Heart left ventricle (tissue), 13 donors: ENCODE results near the gene VPREB3.

Experiments used
- CTCF ChIP-seq, 12 donors: fragments of 200-600 bp; sonication (generic) in 4 of 12; IDR thresholded peaks; one replicate each; pipeline versions ENCODE4 v1.5.0 to v1.8.0; 2018 to 2022; ENCODE audit warnings: antibody characterized with exemption in 12 of 12, mild to moderate bottlenecking in 5 of 12
- POLR2A ChIP-seq, 2 donors: fragments of 450-650 bp; IDR thresholded peaks; one replicate each; pipeline ENCODE4 v1.6.1; 2017; ENCODE audit warnings: antibody characterized with exemption in 2 of 2, mild to moderate bottlenecking in 2 of 2, moderate library complexity in 2 of 2
- donor health status: ischemic (EF 13 %, LVEDD 7.1; RV severe dilation, severe dysfunction).
- donor health status: DM: no; HTN: yes; CAD: no.
- donor health status: DM: no; HTN: no; CAD: no.
- donor health status: ischemic (EF 25% LVEDD 6.9; RV normal size, moderate dysfunction).
- donor health status: ischemic (EF 25% LVEDD 5.7; RV mildly dilated, moderate dysfunction).
- donor health status: ischemic (EF 35%, LVEDD 5.7; RV mildly dilated, moderate dysfunction).
- donor health status: nonischemic (EF 11% LVEDD 7.7; RV severe dilation, severe dysfunction).
- donor health status: DM: yes; HTN: yes; CAD: no.
- donor health status: PGD.
- donor health status: ischemic (EF 29% LVEDD 5.4; RV normal size, mild dysfunction).
- donor health status: nonischemic (EF 23%, LVEDD 6.1; RV moderate dilation, normal function).

GRCh38 chr22:23782252-23782651 is 28.0 kb upstream of the VPREB3 start:
- TF ChIP-seq POLR2A (IDR thresholded peaks at IDR 0.05), result no peak
- no peak for TF ChIP-seq CTCF (IDR thresholded peaks at IDR 0.05)
